Measurements from ENCODE around the gene SLC25A45.

Gene SLC25A45

DNA sequence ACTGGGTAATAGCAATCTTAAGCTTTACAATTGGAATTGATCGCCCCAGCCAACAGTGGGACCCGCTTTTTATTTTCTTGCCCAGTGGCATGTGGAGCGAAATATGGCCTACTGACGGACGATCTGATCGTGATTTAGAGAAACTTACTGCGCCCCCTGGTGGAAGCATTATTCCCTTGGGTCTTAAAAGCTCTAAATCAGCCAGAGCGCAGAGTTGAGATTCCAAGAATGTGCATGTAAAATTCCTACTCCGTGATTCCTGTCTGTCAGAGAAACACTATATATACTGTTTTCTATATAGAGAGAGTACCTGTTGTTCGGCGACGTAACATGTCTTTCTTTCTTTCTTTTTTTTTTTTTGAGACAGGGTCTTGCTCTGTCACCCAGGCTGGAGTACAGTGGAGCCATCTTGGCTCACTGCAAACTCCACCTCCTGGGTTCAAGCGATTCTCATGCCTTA lies 52.5 kb downstream of the SLC25A45 start:
- Histone ChIP-seq H3K9ac (ENCODE audit: low read length) (no peak overlapping the region), H3K4me3 (ENCODE audit: low read length) (no peak overlapping the region), H3K4me1 (ENCODE audit: control insufficient read depth, insufficient read depth, low read length) (peaks cover 7% of the 10 kb centered on the region), H3K27me3 (ENCODE audit: control insufficient read depth, insufficient read depth, low read length) (no peaks in the 10 kb centered on the region), H3K9me3 (ENCODE audit: control insufficient read depth, low read length) (no peaks in the 10 kb centered on the region), H3K36me3 (ENCODE audit: control insufficient read depth, insufficient read depth, low read length) (no peaks in the 10 kb centered on the region)

DNA sequence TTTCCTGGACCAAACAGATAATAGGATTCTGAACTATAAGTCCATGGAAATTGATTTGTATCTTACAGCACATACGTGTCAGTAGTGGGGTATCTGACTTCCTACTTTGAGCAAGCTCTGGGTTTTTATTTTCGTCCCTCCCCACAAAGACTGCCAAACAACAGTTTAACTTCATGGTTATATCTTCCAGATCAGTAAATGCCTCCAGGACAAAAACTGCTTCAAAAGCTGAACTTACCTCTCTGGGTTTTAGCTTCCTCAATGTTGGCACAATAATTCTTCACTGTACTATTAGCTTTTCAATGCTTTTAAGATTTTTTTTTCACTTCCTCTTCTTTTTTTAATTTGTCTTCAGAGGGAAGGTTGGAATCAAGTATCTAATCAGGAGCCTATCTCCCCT lies 53.0 kb downstream of the SLC25A45 start:
- Histone ChIP-seq H3K27me3 (ENCODE audit: control insufficient read depth, insufficient read depth, low read length) (no peaks in the 10 kb centered on the region), H3K4me3 (ENCODE audit: low read length) (no peak overlapping the region), H3K36me3 (ENCODE audit: control insufficient read depth, insufficient read depth, low read length) (no peaks in the 10 kb centered on the region), H3K9ac (ENCODE audit: low read length) (no peak overlapping the region), H3K9me3 (ENCODE audit: control insufficient read depth, low read length) (no peaks in the 10 kb centered on the region), H3K4me1 (ENCODE audit: control insufficient read depth, insufficient read depth, low read length) (peaks cover 2% of the 10 kb centered on the region)

DNA sequence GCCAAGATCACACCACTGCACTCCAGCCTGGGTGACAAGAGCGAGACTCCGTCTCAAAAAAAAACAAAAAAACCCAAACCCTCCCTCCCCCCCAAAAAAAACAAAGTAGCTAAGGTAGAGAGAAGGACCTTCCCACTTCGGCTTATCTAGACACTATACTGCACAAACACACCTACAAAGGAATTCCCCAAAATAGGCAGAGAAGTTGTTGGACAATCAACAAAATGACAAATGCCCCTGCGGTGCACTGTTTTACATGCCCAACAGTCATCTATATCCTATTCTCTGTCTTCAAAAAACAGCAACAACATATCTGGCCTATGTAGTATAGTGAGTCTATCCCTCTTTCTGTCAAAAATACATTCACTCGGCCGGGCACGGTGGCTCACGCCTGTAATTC lies 55.4 kb downstream of the SLC25A45 start:
- Histone ChIP-seq H3K4me1 (ENCODE audit: control insufficient read depth, insufficient read depth, low read length) (no peaks in the 10 kb centered on the region), H3K9me3 (ENCODE audit: control insufficient read depth, low read length) (no peaks in the 10 kb centered on the region), H3K9ac (ENCODE audit: low read length) (no peak overlapping the region), H3K4me3 (ENCODE audit: low read length) (no peak overlapping the region), H3K36me3 (ENCODE audit: control insufficient read depth, insufficient read depth, low read length) (no peaks in the 10 kb centered on the region), H3K27me3 (ENCODE audit: control insufficient read depth, insufficient read depth, low read length) (no peaks in the 10 kb centered on the region)

- Histone ChIP-seq H3K4me3 (ENCODE audit: low read length) (no peak overlapping the region), H3K36me3 (ENCODE audit: control insufficient read depth, insufficient read depth, low read length) (peaks cover 4% of the 10 kb centered on the region), H3K4me1 (ENCODE audit: control insufficient read depth, insufficient read depth, low read length) (no peaks in the 10 kb centered on the region), H3K9ac (ENCODE audit: low read length) (no peak overlapping the region), H3K27me3 (ENCODE audit: control insufficient read depth, insufficient read depth, low read length) (no peaks in the 10 kb centered on the region), H3K9me3 (ENCODE audit: control insufficient read depth, low read length) (no peaks in the 10 kb centered on the region)
Observed at GRCh38 chr11:65325435-65325834, 57.0 kb downstream of the SLC25A45 start.

Data from mucosa of stomach (tissue), 1 donor.